ENCODE data around the gene PPARGC1A.

DNA sequence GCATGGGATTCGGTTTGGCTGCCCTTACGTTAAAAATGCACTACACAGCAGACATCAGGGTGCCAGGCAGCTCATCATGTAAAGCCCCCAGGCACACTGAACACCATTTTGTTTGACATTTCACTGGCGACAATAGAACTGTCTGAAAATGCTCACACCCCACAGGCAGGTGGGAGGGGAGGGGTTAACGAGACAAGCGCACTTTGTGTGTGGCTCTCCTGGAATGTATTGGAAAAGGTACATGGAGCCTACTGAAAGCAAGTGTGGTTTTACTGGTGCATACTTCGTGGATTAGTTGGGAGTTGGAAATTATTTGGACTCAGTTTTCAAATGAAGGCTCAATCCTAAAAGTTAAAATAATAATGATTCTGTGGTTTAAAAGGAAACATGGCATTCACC, 31.6 kb upstream of the PPARGC1A start:
- TF ChIP-seq, protein P1, sequence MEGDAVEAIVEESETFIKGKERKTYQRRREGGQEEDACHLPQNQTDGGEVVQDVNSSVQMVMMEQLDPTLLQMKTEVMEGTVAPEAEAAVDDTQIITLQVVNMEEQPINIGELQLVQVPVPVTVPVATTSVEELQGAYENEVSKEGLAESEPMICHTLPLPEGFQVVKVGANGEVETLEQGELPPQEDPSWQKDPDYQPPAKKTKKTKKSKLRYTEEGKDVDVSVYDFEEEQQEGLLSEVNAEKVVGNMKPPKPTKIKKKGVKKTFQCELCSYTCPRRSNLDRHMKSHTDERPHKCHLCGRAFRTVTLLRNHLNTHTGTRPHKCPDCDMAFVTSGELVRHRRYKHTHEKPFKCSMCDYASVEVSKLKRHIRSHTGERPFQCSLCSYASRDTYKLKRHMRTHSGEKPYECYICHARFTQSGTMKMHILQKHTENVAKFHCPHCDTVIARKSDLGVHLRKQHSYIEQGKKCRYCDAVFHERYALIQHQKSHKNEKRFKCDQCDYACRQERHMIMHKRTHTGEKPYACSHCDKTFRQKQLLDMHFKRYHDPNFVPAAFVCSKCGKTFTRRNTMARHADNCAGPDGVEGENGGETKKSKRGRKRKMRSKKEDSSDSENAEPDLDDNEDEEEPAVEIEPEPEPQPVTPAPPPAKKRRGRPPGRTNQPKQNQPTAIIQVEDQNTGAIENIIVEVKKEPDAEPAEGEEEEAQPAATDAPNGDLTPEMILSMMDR (IDR thresholded peaks at IDR 0.05), result no peak
- TF ChIP-seq EP300 (IDR thresholded peaks at IDR 0.05), result no peak
